ENCODE results near the gene CACNA2D3.

GRCh38 chr3:54357301-54357700 is 234.9 kb downstream of the CACNA2D3 start:
- TF ChIP-seq POLR2A (IDR thresholded peaks at IDR 0.05; ENCODE audit: low read depth, low read length) (no peak), POLR2AphosphoS5 (IDR thresholded peaks at IDR 0.05; ENCODE audit: low read depth, low read length) (no peak), TAF1 (IDR thresholded peaks at IDR 0.05; ENCODE audit: low read depth, low read length) (no peak), SPI1 (IDR thresholded peaks at IDR 0.05; ENCODE audit: low read depth, low read length) (no peak), POU2F2 (IDR thresholded peaks at IDR 0.05; ENCODE audit: low read depth, low read length) (no peak), PAX5 (IDR thresholded peaks at IDR 0.05; ENCODE audit: insufficient read depth, low read length, severe bottlenecking) (no peak)

Data from GM12891 (cell line).